HG03135 (cell line): Measurements from ENCODE around the gene STK32A.

Source experiments
- ATAC-seq: cut with Tn5 transposase; IDR thresholded peaks from one replicate; pipeline ENCODE4 v1.9.1; 2021; ENCODE audit warnings: mild to moderate bottlenecking, moderate library complexity; ENCODE audit not compliant: unreplicated experiment

STK32A gene

GRCh38 chr5:147248561-147248960 is 13.7 kb downstream of the STK32A start:
- ATAC-seq, result no peak

GRCh38 chr5:147259837-147260236 is 25.0 kb downstream of the STK32A start:
- no peak for ATAC-seq

DNA sequence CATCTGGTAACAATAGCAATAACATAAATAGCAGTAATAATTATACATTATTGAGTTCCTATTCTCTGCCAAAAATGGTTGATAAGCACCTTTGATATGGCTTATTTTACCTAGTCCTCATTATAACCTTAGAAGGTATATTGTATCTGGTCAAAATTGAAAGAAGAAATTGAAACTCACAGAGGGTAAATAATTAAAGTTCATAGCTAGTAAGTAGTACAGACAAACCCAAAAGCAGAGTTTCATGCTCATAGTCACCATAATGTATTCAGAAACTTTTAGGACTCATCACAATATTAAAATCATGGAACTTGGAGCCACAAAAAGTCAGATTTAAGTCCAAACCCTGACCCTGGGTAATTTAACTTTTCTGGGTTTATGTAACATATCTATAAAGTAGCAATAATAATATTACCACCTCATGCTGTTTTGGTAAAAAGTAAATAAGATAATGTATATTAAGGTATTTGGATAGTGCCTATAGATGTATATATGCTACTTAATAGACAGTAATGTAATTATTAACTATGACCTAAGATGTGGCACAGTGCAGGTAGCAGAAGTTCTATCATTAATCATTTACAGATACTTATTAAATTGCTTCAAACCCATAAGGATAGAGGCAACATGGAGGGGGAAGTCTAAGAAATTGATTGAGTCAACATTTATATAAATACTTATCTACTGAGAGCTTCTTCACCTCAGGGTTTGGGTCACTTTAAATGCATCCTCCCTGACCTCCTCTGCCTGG is 32.4 kb downstream of the STK32A start:
- ATAC-seq, result no peak

DNA sequence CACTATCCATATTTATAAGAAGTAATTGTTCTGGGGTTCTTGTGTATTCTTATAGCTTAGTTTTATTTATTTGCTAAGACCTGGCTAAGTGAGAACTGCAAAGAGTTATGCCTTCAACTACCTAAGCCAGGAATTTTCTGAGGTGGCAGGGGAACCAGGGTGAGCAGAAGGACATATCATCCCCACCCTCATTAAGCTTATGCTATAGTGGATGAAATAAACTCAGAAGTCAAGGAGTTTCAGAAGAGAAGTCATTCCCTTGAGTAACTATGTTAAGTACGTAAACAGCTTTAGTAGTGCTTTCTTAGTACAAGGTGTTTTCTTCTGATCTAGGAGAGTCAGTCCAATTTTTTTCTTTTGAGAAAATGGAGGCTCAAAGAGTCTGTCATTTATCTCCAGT is 41.7 kb downstream of the STK32A start:
- no peak for ATAC-seq

GRCh38 chr5:147286296-147286695 is 51.5 kb downstream of the STK32A start:
- ATAC-seq, result no peak

GRCh38 chr5:147287110-147287509 is 52.3 kb downstream of the STK32A start:
- ATAC-seq, result no peak

GRCh38 chr5:147290261-147290660 is 55.4 kb downstream of the STK32A start:
- ATAC-seq, result no peak

DNA sequence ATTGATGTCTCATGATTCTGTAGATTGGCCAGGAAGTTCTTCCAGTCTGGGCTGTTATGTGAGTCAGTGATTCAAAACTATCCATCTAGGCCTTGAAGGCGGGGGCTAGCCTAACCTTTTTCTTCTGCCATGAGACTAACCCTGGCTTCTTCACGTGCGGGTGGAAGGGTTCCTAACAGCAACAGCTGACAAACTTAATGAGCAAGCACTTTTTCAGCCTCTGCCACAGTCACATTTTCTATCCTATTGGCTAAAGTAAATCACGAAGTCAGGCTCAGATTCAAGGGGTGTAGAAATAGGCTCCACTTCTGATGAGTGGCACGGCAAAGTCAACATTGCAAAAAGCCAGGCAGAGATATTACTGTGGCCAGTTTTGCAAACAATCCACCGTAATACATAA is 68.4 kb downstream of the STK32A start:
- no peak for ATAC-seq

GRCh38 chr5:147303976-147304375 is 69.2 kb downstream of the STK32A start:
- no peak for ATAC-seq

- ATAC-seq, result no peak
Measured at GRCh38 chr5:147305147-147305546, 70.3 kb downstream of the STK32A start.

- ATAC-seq, result no peak
Measured at GRCh38 chr5:147306351-147306750, 71.5 kb downstream of the STK32A start.

DNA sequence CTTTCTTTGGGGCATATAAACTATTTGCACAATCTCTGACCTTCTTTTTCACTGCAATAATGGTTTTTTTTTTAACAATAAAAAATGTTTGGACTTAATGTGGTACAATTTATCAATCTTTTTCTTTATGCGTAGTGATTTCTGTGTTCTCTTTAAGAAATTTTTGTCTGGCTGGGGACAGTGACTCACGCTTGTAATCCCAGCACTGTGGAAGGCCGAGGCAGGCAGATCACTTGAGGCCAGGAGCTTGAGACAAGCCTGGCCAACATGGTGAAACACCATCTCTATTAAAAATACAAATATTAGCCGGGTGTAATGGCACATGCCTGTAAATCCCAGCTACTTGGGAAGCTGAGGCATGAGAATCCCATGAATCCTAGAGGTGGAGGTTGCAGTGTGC is 72.3 kb downstream of the STK32A start:
- ATAC-seq, result no peak

DNA sequence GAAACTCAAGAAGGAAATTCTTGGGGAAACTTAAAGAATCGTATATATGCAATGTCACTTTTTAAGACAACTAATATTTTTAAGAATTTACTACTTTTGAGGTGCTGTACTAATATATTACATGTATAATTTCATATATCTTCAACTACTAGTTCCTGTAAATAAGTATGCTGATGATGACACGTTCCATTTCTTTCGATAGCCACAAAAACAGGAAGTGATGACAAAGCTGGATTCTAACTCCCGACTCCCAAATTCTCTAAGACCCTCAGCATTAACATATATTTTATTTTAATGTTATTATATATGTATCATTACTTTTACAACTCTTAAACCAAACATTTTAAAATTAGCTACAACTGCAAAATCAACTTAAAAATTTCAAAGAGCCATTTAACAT is 74.8 kb downstream of the STK32A start:
- no peak for ATAC-seq

DNA sequence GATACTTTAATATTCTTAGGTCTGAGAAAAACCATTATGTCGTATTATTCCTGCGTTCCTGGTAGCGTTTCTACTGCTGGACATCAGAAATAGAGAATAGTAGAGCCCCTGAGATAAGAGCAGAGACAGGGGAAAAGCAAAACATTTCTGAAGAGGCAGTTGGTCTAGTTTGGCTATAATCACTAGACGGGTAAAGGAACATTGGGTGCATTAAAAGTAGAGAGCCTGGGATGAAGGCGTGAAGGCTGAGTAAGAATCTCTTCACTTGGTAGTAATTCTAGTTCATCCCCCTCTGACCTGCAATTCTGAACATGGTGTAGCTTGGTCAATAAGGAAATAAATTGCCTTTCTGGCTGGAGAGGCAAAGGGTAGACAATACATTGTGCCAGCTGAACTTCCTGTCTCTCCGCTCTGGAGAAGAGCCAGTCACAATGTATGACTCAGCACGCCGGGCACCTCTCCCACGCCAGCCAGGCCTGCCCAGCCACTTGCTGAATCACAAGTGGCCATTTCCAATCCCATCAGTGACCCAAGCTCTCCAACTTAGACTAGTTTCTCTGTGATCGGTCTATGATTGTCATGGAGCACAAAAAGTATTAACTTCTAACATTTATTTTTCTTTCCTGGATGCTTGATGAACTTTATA is 75.4 kb downstream of the STK32A start:
- ATAC-seq, result no peak

- ATAC-seq, result no peak
Measured at GRCh38 chr5:147317978-147318684, 83.3 kb downstream of the STK32A start.

GRCh38 chr5:147321569-147321968 is 86.7 kb downstream of the STK32A start:
- no peak for ATAC-seq

DNA sequence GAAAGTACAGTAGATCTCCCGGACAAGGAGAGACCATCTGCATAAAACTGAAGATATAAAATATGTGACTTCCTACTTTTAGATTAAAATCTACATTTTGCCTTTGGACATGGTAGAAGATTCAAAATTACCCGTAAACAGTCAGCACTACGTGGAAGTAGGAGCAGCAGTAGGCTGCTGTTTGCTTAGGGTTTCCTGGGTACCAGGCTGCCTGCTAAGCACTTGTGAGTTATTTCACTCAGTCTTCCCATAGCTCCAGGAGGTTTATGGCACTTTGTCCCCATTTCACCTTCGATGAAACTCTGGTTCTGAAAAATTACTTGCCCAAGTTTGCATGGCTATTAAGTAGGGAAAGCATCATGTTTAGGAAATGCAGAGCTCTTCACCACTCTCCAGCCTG is 92.6 kb downstream of the STK32A start:
- ATAC-seq, result no peak

GRCh38 chr5:147327905-147328304 is 93.1 kb downstream of the STK32A start:
- ATAC-seq, result no peak

DNA sequence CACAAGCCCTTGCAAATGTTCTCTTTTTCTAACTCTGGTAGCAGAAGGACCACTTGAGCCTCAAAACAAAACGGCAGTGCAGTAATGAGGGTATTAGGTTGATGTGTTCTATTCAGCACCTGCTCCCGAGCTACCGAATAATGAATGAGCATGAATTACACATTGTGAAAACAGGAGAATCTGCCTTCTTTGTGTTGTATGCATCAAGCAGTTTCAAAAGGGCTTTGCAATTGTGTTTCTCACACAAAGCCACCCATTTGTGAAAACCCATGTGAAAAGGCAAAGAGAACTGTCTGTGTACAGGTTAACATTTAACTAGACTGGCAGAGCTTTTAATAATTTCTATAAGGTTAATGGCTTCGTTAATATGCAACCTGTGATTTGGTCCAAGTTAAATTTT is 97.8 kb downstream of the STK32A start:
- ATAC-seq, result no peak

DNA sequence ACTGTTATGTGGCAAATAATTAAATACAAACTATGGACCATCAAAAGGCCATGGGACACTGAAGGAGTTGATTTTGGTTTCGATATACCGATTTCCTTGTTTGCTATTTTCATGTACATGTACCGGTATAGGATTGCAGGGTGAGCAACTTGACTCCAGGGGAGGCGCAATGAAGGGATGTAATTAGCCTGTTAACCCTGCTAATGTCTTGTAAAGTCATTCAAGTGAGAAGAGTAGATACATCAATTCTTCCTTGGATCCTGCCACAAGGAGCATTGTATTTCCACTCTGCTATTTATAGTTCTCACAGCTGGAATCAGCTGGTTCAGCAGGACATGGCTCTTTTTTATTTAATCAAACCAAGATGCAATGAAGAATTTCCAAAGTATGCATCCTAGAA is 102.0 kb downstream of the STK32A start:
- ATAC-seq, result no peak

DNA sequence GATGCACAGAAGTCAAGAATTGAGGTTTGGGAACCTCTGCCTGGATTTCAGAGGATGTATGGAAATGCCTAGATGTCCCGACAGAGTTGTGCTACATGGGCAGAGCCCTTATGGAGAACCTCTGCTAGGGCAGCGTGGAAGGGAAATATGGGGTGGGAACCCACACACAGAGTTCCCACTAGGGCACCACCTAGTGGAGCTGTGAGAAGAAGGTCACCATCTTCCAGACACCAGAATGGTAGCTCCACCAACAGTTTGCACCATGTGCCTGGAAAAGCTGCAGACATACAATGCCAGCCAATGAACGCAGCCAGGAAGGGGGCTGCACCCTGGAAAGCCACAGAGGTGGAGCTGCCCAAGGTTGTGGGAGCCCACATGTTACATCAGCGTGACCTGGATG is 104.5 kb downstream of the STK32A start:
- ATAC-seq, result no peak

DNA sequence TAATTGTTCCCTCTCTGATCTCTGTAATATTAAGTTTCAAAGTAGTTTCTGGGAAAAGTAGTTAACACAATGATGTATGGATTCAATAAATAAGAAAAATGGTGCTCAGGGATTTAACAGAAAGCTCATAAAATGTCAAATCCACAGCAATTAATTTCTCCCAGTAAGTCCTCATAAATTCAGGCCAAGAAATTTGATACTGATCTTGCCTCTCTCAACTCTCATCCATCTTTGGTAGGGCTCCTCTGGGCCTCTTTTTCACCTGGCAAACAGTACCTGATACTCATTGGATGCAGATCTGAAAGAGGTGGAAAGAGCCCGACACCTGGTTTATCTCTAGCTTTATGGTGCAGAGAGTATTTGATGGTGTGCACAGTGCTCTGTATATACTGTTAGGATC is 106.1 kb downstream of the STK32A start:
- ATAC-seq, result no peak
